Fibroblast of villous mesenchyme (primary cell): ENCODE results near the gene LATS1. TPM values are rescaled to one million over a fixed set of nuclear protein-coding genes. Genes with fewer than 3 reads are reported as not detected.
A peak's percentile ranks its signal among the peaks of the same experiment; 100 is the strongest.

Source experiments
- DNase-seq: peaks from one replicate; pipeline ENCODE4 v3.0.0-alpha.2; 2010; ENCODE audit warnings: low read depth
- H3K4me3 ChIP-seq: 2 replicates; pipeline ENCODE4 v1.5.1; 2011; ENCODE audit warnings: low read depth, mild to moderate bottlenecking, low read length
- CTCF ChIP-seq: IDR thresholded peaks from 2 replicates; pipeline ENCODE4 v1.5.1; 2012; ENCODE audit warnings: low read depth, mild to moderate bottlenecking, low read length; ENCODE audit not compliant: insufficient read depth
- total RNA-seq: library from RNA; depleted of rRNA; stranded (reverse); fragments of >200 nt; gene quantifications from 2 replicates; pipeline ENCODE4 v1.2.3, GENCODE V29; 2012

LATS1 gene
- total RNA-seq, 1 donor: 25.9 TPM

GRCh38 chr6:149727793-149728498 lies 10.0 kb upstream of the LATS1 start:
- DNase-seq: peak; percentile 21
- no peak for TF ChIP-seq CTCF
- no peak overlapping the region for H3K4me3 ChIP-seq

GRCh38 chr6:149725785-149726184 lies 7.9 kb upstream of the LATS1 start:
- TF ChIP-seq CTCF: no peak
- no peak for DNase-seq
- H3K4me3 ChIP-seq: no peak overlapping the region

- TF ChIP-seq CTCF: peak; percentile 93
- DNase-seq: peak; percentile 88
- no peak overlapping the region for H3K4me3 ChIP-seq
These were observed 6.0 kb upstream of the LATS1 start for GRCh38 chr6:149723771-149724417.

GRCh38 chr6:149723262-149723661 lies 5.4 kb upstream of the LATS1 start:
- DNase-seq: no peak
- TF ChIP-seq CTCF: no peak
- no peak overlapping the region for H3K4me3 ChIP-seq

GRCh38 chr6:149719531-149719930 lies 1.6 kb upstream of the LATS1 start:
- DNase-seq: no peak
- TF ChIP-seq CTCF: no peak
- H3K4me3 ChIP-seq: no peak overlapping the region

- TF ChIP-seq CTCF: no peak
- peak overlapping the region; percentile 93 for H3K4me3 ChIP-seq
- no peak for DNase-seq
These were observed 680 bp downstream of the LATS1 start for GRCh38 chr6:149717255-149717587.
